Lower lobe of right lung (tissue), 2 donors: Measurements from ENCODE around the gene TRIOBP. TPM values are rescaled to one million over a fixed set of nuclear protein-coding genes. Genes with fewer than 3 reads are reported as not detected.

Experiments used
- ATAC-seq, 2 donors: fragments of 200-7000 bp; cut with Tn5 transposase; one replicate each; pipeline ENCODE4 v1.9.1; 2020 to 2022; ENCODE audit warnings: mild to moderate bottlenecking in 2 of 2, moderate library complexity in 2 of 2
- DNase-seq: peaks from one replicate; pipeline ENCODE4 v3.0.0-alpha.2; 2020
- H3K27ac ChIP-seq: fragments of 200-600 bp; one replicate; pipeline ENCODE4 v1.8.0; 2022
- H3K27me3 ChIP-seq: fragments of 200-600 bp; one replicate; pipeline ENCODE4 v1.8.0; 2022; ENCODE audit warnings: low read depth
- H3K36me3 ChIP-seq: fragments of 200-600 bp; one replicate; pipeline ENCODE4 v1.8.0; 2022; ENCODE audit warnings: mild to moderate bottlenecking
- H3K4me1 ChIP-seq: fragments of 200-600 bp; one replicate; pipeline ENCODE4 v1.8.0; 2022
- H3K4me3 ChIP-seq: fragments of 200-600 bp; one replicate; pipeline ENCODE4 v1.8.0; 2022; ENCODE audit warnings: mild to moderate bottlenecking
- H3K9me3 ChIP-seq: fragments of 200-600 bp; one replicate; pipeline ENCODE4 v1.8.0; 2022
- CTCF ChIP-seq: fragments of 200-600 bp; IDR thresholded peaks from one replicate; pipeline ENCODE4 v1.8.0; 2022; ENCODE audit warnings: antibody characterized with exemption, mild to moderate bottlenecking
- intact Hi-C: fragments of 100-400 bp; cut with DNase I; formaldehyde crosslinking; loops from one replicate; pipeline ENCODE4 v1.11.0; 2022
- total RNA-seq: library from RNA; stranded (reverse); fragmentation: NEBNext Ultra II Directional; extraction: Animal tissue kit (Norgen Biotek cat#: 25700); gene quantifications from one replicate; pipeline ENCODE4 v1.2.1, GENCODE V29; 2021
- donor health status: DM: no; HTN: yes; CAD: no; lungs with severe emphysema.

Gene TRIOBP
- total RNA-seq, 1 donor from 2014 or later, result 78.8 TPM

GRCh38 chr22:37816543-37817180 is 119.8 kb downstream of the TRIOBP start:
- intact Hi-C loops, result loop anchor here (10.0 kb wide), 1 partner anchor 48 kb away; no protein-coding TSS in a partner anchor
- no peak for ATAC-seq
- H3K36me3 ChIP-seq, result no peaks in the 10 kb centered on the region
- no peaks in the 10 kb centered on the region for H3K9me3 ChIP-seq
- H3K27me3 ChIP-seq, result peaks cover 27% of the 10 kb centered on the region
- DNase-seq, result no peak
- TF ChIP-seq CTCF, result no peak
- no peak overlapping the region for H3K4me3 ChIP-seq
- peaks cover 20% of the 10 kb centered on the region for H3K4me1 ChIP-seq
- no peak overlapping the region for H3K27ac ChIP-seq

- Histone ChIP-seq H3K4me1 (peaks cover 20% of the 10 kb centered on the region), H3K27ac (no peak overlapping the region), H3K27me3 (peaks cover 39% of the 10 kb centered on the region), H3K4me3 (peak overlapping the region; percentile 49), H3K36me3 (no peaks in the 10 kb centered on the region), H3K9me3 (no peaks in the 10 kb centered on the region)
- peak; percentile 96 for TF ChIP-seq CTCF
- intact Hi-C loops, result loop anchor here (10.0 kb wide), 1 partner anchor 47 kb away; no protein-coding TSS in a partner anchor
- ATAC-seq, result peak; percentile 95 to 96
- peak; percentile 83 for DNase-seq
These were observed 121.0 kb downstream of the TRIOBP start for GRCh38 chr22:37817705-37818408.

GRCh38 chr22:37818409-37819104 is 121.7 kb downstream of the TRIOBP start:
- H3K9me3 ChIP-seq, result no peaks in the 10 kb centered on the region
- H3K4me1 ChIP-seq, result peaks cover 20% of the 10 kb centered on the region
- no peaks in the 10 kb centered on the region for H3K36me3 ChIP-seq
- DNase-seq (peak; percentile 84), ATAC-seq (peak; percentile 77 to 81)
- intact Hi-C loops, result loop anchor here (10.0 kb wide), 1 partner anchor 46 kb away; no protein-coding TSS in a partner anchor
- H3K27ac ChIP-seq, result no peak overlapping the region
- peak; percentile 46 for TF ChIP-seq CTCF
- H3K4me3 ChIP-seq, result peak overlapping the region; percentile 49
- peaks cover 46% of the 10 kb centered on the region for H3K27me3 ChIP-seq

DNA sequence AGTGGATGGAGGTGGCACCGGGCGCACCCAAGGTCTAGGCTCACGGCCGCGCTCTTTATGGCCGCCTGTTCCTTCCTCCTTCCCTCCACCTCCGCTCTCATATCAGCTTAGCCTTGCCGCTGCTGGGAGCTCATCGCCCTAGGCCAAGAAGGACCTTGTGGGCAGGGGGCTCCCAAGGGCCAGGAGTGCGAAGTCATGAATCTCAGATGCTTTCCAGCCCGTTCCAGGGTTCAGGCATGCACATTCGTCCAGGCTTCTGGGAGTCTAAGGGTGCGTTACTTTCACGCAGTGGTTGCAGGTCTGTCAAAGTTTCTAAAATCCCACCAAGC is 122.2 kb downstream of the TRIOBP start:
- Histone ChIP-seq H3K36me3 (no peaks in the 10 kb centered on the region), H3K27ac (no peak overlapping the region), H3K27me3 (peaks cover 51% of the 10 kb centered on the region), H3K4me1 (peaks cover 20% of the 10 kb centered on the region), H3K4me3 (peak overlapping the region; percentile 49), H3K9me3 (no peaks in the 10 kb centered on the region)
- no peak for DNase-seq
- TF ChIP-seq CTCF, result no peak
- intact Hi-C loops, result loop anchor here (10.0 kb wide), 1 partner anchor 46 kb away; no protein-coding TSS in a partner anchor
- no peak for ATAC-seq

DNA sequence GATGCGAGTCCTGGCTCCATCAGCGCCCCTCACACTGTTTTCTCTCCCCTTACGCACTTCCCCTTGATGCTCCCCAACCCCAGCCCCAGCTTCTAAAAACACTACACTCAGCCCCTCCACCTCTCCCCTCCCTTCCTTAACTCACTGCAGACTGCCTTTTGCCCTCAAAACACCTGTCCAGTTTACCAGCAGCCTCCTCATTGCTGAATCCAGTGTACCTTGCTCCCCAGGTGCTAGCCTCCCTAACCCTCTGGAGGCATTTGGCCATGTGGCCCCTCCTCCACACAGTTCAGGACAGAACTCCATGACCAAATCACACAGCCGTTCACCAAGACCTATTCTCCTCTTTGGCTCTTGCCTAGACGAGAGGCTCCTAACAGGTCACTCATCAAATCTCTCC is 123.5 kb downstream of the TRIOBP start:
- Histone ChIP-seq H3K27ac (no peak overlapping the region), H3K36me3 (no peaks in the 10 kb centered on the region), H3K4me1 (peaks cover 20% of the 10 kb centered on the region), H3K9me3 (no peaks in the 10 kb centered on the region), H3K27me3 (peaks cover 55% of the 10 kb centered on the region), H3K4me3 (no peak overlapping the region)
- no peak for TF ChIP-seq CTCF
- ATAC-seq (no peak), DNase-seq (no peak)
- intact Hi-C loops, result no loop called here
